ENCODE measurements around the gene NTRK3.

Gene NTRK3

DNA sequence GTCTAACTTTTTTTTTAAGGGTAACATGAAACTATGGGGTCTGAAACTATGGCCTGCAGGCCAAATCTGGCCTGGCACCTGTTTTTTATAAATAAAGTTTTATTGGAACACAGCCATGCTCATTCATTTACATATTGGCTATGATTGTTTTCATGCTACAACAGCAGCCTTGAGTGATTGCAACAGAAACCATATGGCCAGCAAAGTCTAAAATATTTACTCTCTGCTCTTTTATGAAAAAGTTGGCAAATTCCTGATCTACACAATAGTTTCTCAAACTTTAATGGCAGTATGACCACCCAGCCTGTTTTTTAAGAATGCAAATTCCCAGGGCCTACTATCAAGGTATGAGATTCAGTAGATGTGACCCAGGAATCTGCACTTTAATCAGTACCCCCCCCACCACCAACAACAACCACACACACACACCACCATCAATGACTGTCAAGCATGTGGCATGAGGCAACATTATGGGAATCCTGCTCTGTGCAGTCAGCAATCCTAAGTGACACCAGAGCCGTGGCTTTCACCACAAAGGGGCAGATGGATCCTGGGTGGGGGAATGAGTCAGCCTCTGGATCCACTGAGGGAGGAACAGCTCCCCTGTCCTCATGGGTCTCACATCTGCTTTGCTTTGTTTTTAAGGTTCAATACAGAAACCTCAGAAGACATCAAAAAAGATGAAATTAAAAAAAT lies 142.8 kb downstream of the NTRK3 start:
- Histone ChIP-seq H3K4me2 (ENCODE audit: low read length) (no peak overlapping the region), H3K18ac (ENCODE audit: low read length) (no peak overlapping the region), H3K36me3 (ENCODE audit: control insufficient read depth in 1 of 2, insufficient read depth in 2 of 2, low read length in 2 of 2) (no peaks in the 10 kb centered on the region), H3K27ac (ENCODE audit: low read depth, low read length) (no peak overlapping the region), H3K4me3 (ENCODE audit: low read depth, low read length) (no peak overlapping the region), H4K91ac (ENCODE audit: low read depth, low read length) (no peak overlapping the region), H3K23ac (ENCODE audit: low read length) (no peak overlapping the region), H2AK5ac (ENCODE audit: low read length) (no peak overlapping the region), H3K9ac (ENCODE audit: low read length) (no peak overlapping the region), H3K79me1 (ENCODE audit: low read length) (no peaks in the 10 kb centered on the region), H2AFZ (ENCODE audit: insufficient read depth, low read length, poor library complexity) (no peak overlapping the region), H2BK5ac (ENCODE audit: low read depth, low read length, poor library complexity) (no peak overlapping the region), H3K9me3 (ENCODE audit: insufficient read depth, low read depth, low read length) (no peaks in the 10 kb centered on the region), H2BK12ac (ENCODE audit: low read length) (no peak overlapping the region), H3K4ac (ENCODE audit: low read depth, low read length) (no peak overlapping the region), H2BK120ac (ENCODE audit: insufficient read depth, low read length, poor library complexity) (no peak overlapping the region), H3K4me1 (ENCODE audit: control insufficient read depth in 1 of 2, insufficient read depth in 2 of 2, low read length in 2 of 2) (no peaks in the 10 kb centered on the region), H3K14ac (ENCODE audit: low read length) (no peak overlapping the region), H4K8ac (ENCODE audit: low read depth, low read length) (no peak overlapping the region), H4K12ac (ENCODE audit: low read depth, low read length) (no peak overlapping the region), H3K79me2 (ENCODE audit: control insufficient read depth, insufficient read depth, low read length, poor library complexity) (no peaks in the 10 kb centered on the region), H3K27me3 (ENCODE audit: insufficient read depth, low read length) (no peaks in the 10 kb centered on the region)
- DNase-seq = no peak
- no CpG with 5 or more reads among the region's 1 CpG for WGBS (ENCODE audit: extremely low coverage, insufficient coverage, insufficient read length)

DNA sequence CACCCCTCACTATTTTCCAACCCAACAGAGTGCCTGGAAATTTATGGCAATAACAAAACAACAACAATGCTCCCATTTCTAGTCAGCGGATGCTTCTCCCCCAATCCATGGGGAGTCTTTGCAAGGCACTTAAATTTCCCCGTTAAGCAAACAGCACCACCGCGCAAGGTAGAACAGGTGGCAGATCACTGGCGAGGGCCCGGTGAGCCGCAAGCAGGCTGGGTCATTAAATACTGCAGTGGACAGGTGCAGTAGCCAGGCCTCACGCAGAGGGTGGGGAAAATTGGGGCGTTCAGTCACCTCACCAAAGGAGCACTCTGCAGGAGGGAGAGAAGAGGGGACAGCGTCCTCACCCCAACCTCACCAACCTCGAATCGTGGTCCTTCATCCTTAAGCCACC lies 147.5 kb downstream of the NTRK3 start:
- H3K4ac ChIP-seq (ENCODE audit: low read depth, low read length) = no peak overlapping the region
- no peak for DNase-seq
- H3K9ac ChIP-seq (ENCODE audit: low read length) = no peak overlapping the region
- no peak overlapping the region for H4K12ac ChIP-seq (ENCODE audit: low read depth, low read length)
- H2AK5ac ChIP-seq (ENCODE audit: low read length) = no peak overlapping the region
- no peak overlapping the region for H2AFZ ChIP-seq (ENCODE audit: insufficient read depth, low read length, poor library complexity)
- no peak overlapping the region for H3K4me2 ChIP-seq (ENCODE audit: low read length)
- no peaks in the 10 kb centered on the region for H3K36me3 ChIP-seq (ENCODE audit: control insufficient read depth in 1 of 2, insufficient read depth in 2 of 2, low read length in 2 of 2)
- H4K8ac ChIP-seq (ENCODE audit: low read depth, low read length) = no peak overlapping the region
- no peaks in the 10 kb centered on the region for H3K79me2 ChIP-seq (ENCODE audit: control insufficient read depth, insufficient read depth, low read length, poor library complexity)
- no peaks in the 10 kb centered on the region for H3K9me3 ChIP-seq (ENCODE audit: insufficient read depth, low read depth, low read length)
- no peaks in the 10 kb centered on the region for H3K27me3 ChIP-seq (ENCODE audit: insufficient read depth, low read length)
- WGBS (ENCODE audit: extremely low coverage, insufficient coverage, insufficient read length) = no CpG with 5 or more reads among the region's 12 CpGs
- H2BK120ac ChIP-seq (ENCODE audit: insufficient read depth, low read length, poor library complexity) = no peak overlapping the region
- H2BK12ac ChIP-seq (ENCODE audit: low read length) = no peak overlapping the region
- H3K79me1 ChIP-seq (ENCODE audit: low read length) = no peaks in the 10 kb centered on the region
- H3K23ac ChIP-seq (ENCODE audit: low read length) = no peak overlapping the region
- H3K27ac ChIP-seq (ENCODE audit: low read depth, low read length) = no peak overlapping the region
- no peaks in the 10 kb centered on the region for H3K4me1 ChIP-seq (ENCODE audit: control insufficient read depth in 1 of 2, insufficient read depth in 2 of 2, low read length in 2 of 2)
- H2BK5ac ChIP-seq (ENCODE audit: low read depth, low read length, poor library complexity) = no peak overlapping the region
- H3K4me3 ChIP-seq (ENCODE audit: low read depth, low read length) = no peak overlapping the region
- H4K91ac ChIP-seq (ENCODE audit: low read depth, low read length) = no peak overlapping the region
- no peak overlapping the region for H3K18ac ChIP-seq (ENCODE audit: low read length)
- H3K14ac ChIP-seq (ENCODE audit: low read length) = no peak overlapping the region

DNA sequence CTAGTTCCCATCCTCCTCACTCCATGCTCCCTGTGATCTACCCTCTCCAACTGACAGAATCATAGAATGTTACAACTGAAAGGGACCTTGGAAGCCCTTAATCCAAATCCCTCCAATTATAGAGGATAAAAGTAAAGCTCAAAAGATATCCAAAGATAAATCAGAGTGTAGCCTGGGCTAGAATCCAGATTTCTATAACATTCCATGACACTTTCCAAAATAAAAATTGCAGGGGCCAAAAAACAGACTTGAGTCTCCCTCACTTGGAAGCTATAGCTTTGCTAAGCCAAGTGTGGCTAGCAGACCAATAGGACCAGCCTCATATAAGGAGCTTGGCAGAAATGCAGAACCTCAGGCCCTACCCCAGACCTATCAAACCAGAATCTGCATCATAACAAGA lies 148.1 kb downstream of the NTRK3 start:
- no peak overlapping the region for H2AFZ ChIP-seq (ENCODE audit: insufficient read depth, low read length, poor library complexity)
- H2BK5ac ChIP-seq (ENCODE audit: low read depth, low read length, poor library complexity) = no peak overlapping the region
- H2AK5ac ChIP-seq (ENCODE audit: low read length) = no peak overlapping the region
- no peaks in the 10 kb centered on the region for H3K9me3 ChIP-seq (ENCODE audit: insufficient read depth, low read depth, low read length)
- no peaks in the 10 kb centered on the region for H3K4me1 ChIP-seq (ENCODE audit: control insufficient read depth in 1 of 2, insufficient read depth in 2 of 2, low read length in 2 of 2)
- H3K23ac ChIP-seq (ENCODE audit: low read length) = no peak overlapping the region
- no peak overlapping the region for H3K18ac ChIP-seq (ENCODE audit: low read length)
- no peak overlapping the region for H3K4ac ChIP-seq (ENCODE audit: low read depth, low read length)
- H3K14ac ChIP-seq (ENCODE audit: low read length) = no peak overlapping the region
- no peak overlapping the region for H4K8ac ChIP-seq (ENCODE audit: low read depth, low read length)
- DNase-seq = no peak
- H2BK120ac ChIP-seq (ENCODE audit: insufficient read depth, low read length, poor library complexity) = no peak overlapping the region
- no peaks in the 10 kb centered on the region for H3K36me3 ChIP-seq (ENCODE audit: control insufficient read depth in 1 of 2, insufficient read depth in 2 of 2, low read length in 2 of 2)
- H4K12ac ChIP-seq (ENCODE audit: low read depth, low read length) = no peak overlapping the region
- H3K4me3 ChIP-seq (ENCODE audit: low read depth, low read length) = no peak overlapping the region
- H3K9ac ChIP-seq (ENCODE audit: low read length) = no peak overlapping the region
- H3K79me1 ChIP-seq (ENCODE audit: low read length) = no peaks in the 10 kb centered on the region
- no peak overlapping the region for H3K4me2 ChIP-seq (ENCODE audit: low read length)
- no peak overlapping the region for H2BK12ac ChIP-seq (ENCODE audit: low read length)
- H4K91ac ChIP-seq (ENCODE audit: low read depth, low read length) = no peak overlapping the region
- H3K79me2 ChIP-seq (ENCODE audit: control insufficient read depth, insufficient read depth, low read length, poor library complexity) = no peaks in the 10 kb centered on the region
- no peaks in the 10 kb centered on the region for H3K27me3 ChIP-seq (ENCODE audit: insufficient read depth, low read length)
- no peak overlapping the region for H3K27ac ChIP-seq (ENCODE audit: low read depth, low read length)

DNA sequence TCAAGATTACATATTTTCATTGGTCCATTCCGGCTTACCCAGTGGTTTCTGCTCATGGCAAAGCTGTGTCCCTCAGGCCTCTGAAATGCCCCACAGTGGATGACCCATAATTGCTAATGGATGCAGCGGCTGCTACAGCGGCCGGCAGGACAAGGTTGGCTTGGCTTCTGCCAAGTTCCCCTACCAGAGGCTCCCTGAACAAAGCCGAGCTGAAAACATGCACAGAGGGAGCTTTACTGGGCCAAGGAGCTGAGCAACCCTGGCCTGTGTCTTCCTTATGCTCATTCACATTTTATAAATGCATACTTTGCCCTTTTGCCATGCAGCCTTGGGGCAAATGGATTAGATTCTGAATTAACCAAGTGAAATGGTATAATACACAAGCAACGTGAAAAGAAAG lies 150.5 kb downstream of the NTRK3 start:
- Histone ChIP-seq H2BK12ac (ENCODE audit: low read length) (no peak overlapping the region), H3K4ac (ENCODE audit: low read depth, low read length) (no peak overlapping the region), H2BK120ac (ENCODE audit: insufficient read depth, low read length, poor library complexity) (no peak overlapping the region), H3K14ac (ENCODE audit: low read length) (no peak overlapping the region), H2BK5ac (ENCODE audit: low read depth, low read length, poor library complexity) (no peak overlapping the region), H3K27me3 (ENCODE audit: insufficient read depth, low read length) (no peaks in the 10 kb centered on the region), H4K8ac (ENCODE audit: low read depth, low read length) (no peak overlapping the region), H3K79me1 (ENCODE audit: low read length) (no peaks in the 10 kb centered on the region), H3K23ac (ENCODE audit: low read length) (no peak overlapping the region), H2AFZ (ENCODE audit: insufficient read depth, low read length, poor library complexity) (no peak overlapping the region), H3K4me1 (ENCODE audit: control insufficient read depth in 1 of 2, insufficient read depth in 2 of 2, low read length in 2 of 2) (no peaks in the 10 kb centered on the region), H3K9ac (ENCODE audit: low read length) (no peak overlapping the region), H3K9me3 (ENCODE audit: insufficient read depth, low read depth, low read length) (no peaks in the 10 kb centered on the region), H3K4me2 (ENCODE audit: low read length) (no peak overlapping the region), H4K12ac (ENCODE audit: low read depth, low read length) (no peak overlapping the region), H3K18ac (ENCODE audit: low read length) (no peak overlapping the region), H3K4me3 (ENCODE audit: low read depth, low read length) (no peak overlapping the region), H3K27ac (ENCODE audit: low read depth, low read length) (no peak overlapping the region), H3K36me3 (ENCODE audit: control insufficient read depth in 1 of 2, insufficient read depth in 2 of 2, low read length in 2 of 2) (no peaks in the 10 kb centered on the region), H3K79me2 (ENCODE audit: control insufficient read depth, insufficient read depth, low read length, poor library complexity) (no peaks in the 10 kb centered on the region), H4K91ac (ENCODE audit: low read depth, low read length) (no peak overlapping the region), H2AK5ac (ENCODE audit: low read length) (no peak overlapping the region)
- no CpG with 5 or more reads among the region's 6 CpGs for WGBS (ENCODE audit: extremely low coverage, insufficient coverage, insufficient read length)
- DNase-seq = no peak

All from trophoblast cell (in vitro differentiated cells and primary cell).